GM23338 (cell line): ENCODE results near the gene OR5M3. TPM values are rescaled to one million over a fixed set of nuclear protein-coding genes. Genes with fewer than 3 reads are reported as not detected.

Experiments used
- ATAC-seq: fragments of 200-7000 bp; cut with Tn5 transposase; 3 replicates; pipeline ENCODE4 v1.9.1; 2020
- DNase-seq: peaks from one replicate; pipeline ENCODE4 v3.0.0-alpha.2; 2015; ENCODE audit warnings: low spot score
- H2AFZ ChIP-seq: fragments of 200-600 bp; sonication (generic); 2 replicates; pipeline ENCODE4 v1.8.0; 2016; ENCODE audit warnings: antibody characterized with exemption, mild to moderate bottlenecking, moderate library complexity
- H3F3A ChIP-seq: fragments of 200-600 bp; sonication (generic); replicated peaks from 2 replicates; pipeline ENCODE4 v1.8.0; 2017; ENCODE audit warnings: antibody characterized with exemption, mixed run types, low read depth
- H3K27ac ChIP-seq: fragments of 200-600 bp; sonication (generic); 2 replicates; pipeline ENCODE4 v1.6.1; 2016; ENCODE audit warnings: low read depth
- H3K27me3 ChIP-seq: fragments of 200-600 bp; sonication (generic); 2 replicates; pipeline ENCODE4 v1.8.0; 2016; ENCODE audit warnings: mild to moderate bottlenecking, mixed run types, moderate library complexity; ENCODE audit not compliant: insufficient read depth
- H3K36me3 ChIP-seq: fragments of 200-600 bp; sonication (generic); 2 replicates; pipeline ENCODE4 v1.8.0; 2016; ENCODE audit warnings: mild to moderate bottlenecking; ENCODE audit not compliant: insufficient read depth
- H3K4me1 ChIP-seq: fragments of 200-600 bp; sonication (generic); 2 replicates; pipeline ENCODE4 v1.8.0; 2016; ENCODE audit warnings: mild to moderate bottlenecking, moderate library complexity; ENCODE audit not compliant: insufficient read depth
- H3K4me2 ChIP-seq: fragments of 200-600 bp; sonication (generic); 2 replicates; pipeline ENCODE4 v1.7.1; 2017; ENCODE audit warnings: mixed run types
- H3K4me3 ChIP-seq: fragments of 200-600 bp; sonication (generic); 2 replicates; pipeline ENCODE4 v1.6.1; 2016; ENCODE audit warnings: mixed run types
- H3K79me2 ChIP-seq: fragments of 200-600 bp; sonication (generic); replicated peaks from 2 replicates; pipeline ENCODE4 v1.8.0; 2017; ENCODE audit warnings: mild to moderate bottlenecking; ENCODE audit not compliant: insufficient read depth
- H3K9me2 ChIP-seq: fragments of 200-600 bp; sonication (generic); 2 replicates; pipeline ENCODE4 v1.8.0; 2017; ENCODE audit not compliant: insufficient read depth
- H4K20me1 ChIP-seq: fragments of 200-600 bp; sonication (generic); replicated peaks from 2 replicates; pipeline ENCODE4 v1.8.0; 2017; ENCODE audit warnings: mild to moderate bottlenecking; ENCODE audit not compliant: insufficient read depth
- H3K27ac Mint-ChIP-seq: 2 replicates; pipeline ENCODE4 v1.8.0; 2020; ENCODE audit warnings: inconsistent platforms, mild to moderate bottlenecking, moderate library complexity, mixed read lengths
- H3K27me3 Mint-ChIP-seq: 3 replicates; pipeline ENCODE4 v1.8.0; 2022; ENCODE audit warnings: low read depth, mild to moderate bottlenecking, moderate library complexity, mixed read lengths, inconsistent platforms; ENCODE audit not compliant: insufficient read depth, poor library complexity
- H3K36me3 Mint-ChIP-seq: 3 replicates; pipeline ENCODE4 v1.8.0; 2021; ENCODE audit warnings: low read depth, mild to moderate bottlenecking, inconsistent platforms, moderate library complexity, mixed read lengths
- H3K4me1 Mint-ChIP-seq: 3 replicates; pipeline ENCODE4 v1.8.0; 2020; ENCODE audit warnings: mild to moderate bottlenecking, inconsistent platforms, mixed read lengths
- H3K4me3 Mint-ChIP-seq: 3 replicates; pipeline ENCODE4 v1.8.0; 2021; ENCODE audit warnings: moderate library complexity, mild to moderate bottlenecking, inconsistent platforms, mixed read lengths
- H3K9me3 Mint-ChIP-seq: 3 replicates; pipeline ENCODE4 v1.8.0; 2020; ENCODE audit warnings: moderate library complexity, mild to moderate bottlenecking, inconsistent platforms, mixed read lengths
- CREB1 ChIP-seq: fragments of 250-450 bp; sonication (Bioruptor Pico); IDR thresholded peaks from 2 replicates; pipeline ENCODE4 v1.5.0; 2020; ENCODE audit warnings: low read depth, mild to moderate bottlenecking, moderate library complexity
- ETS1 ChIP-seq: IDR thresholded peaks from 2 replicates; pipeline ENCODE4 v1.6.1; 2016; ENCODE audit warnings: antibody characterized with exemption
- EZH2 ChIP-seq: fragments of 200-600 bp; sonication (generic); IDR thresholded peaks from one replicate; pipeline ENCODE4 v1.8.0; 2017; ENCODE audit warnings: antibody characterized with exemption, mild to moderate bottlenecking, low read depth; ENCODE audit not compliant: unreplicated experiment
- EZH2phosphoT487 ChIP-seq: fragments of 200-600 bp; sonication (generic); IDR thresholded peaks from one replicate; pipeline ENCODE4 v1.8.1; 2018; ENCODE audit warnings: antibody characterized with exemption; ENCODE audit not compliant: unreplicated experiment
- JUNB ChIP-seq: IDR thresholded peaks from one replicate; pipeline ENCODE4 v1.6.1; 2016; ENCODE audit warnings: antibody characterized with exemption; ENCODE audit not compliant: unreplicated experiment
- NANOG ChIP-seq: IDR thresholded peaks from 2 replicates; pipeline ENCODE4 v1.6.1; 2016; ENCODE audit warnings: antibody characterized with exemption, borderline replicate concordance
- POLR2AphosphoS5 ChIP-seq: IDR thresholded peaks from 2 replicates; pipeline ENCODE4 v1.6.1; 2016; ENCODE audit warnings: antibody characterized with exemption, low read depth
- REST ChIP-seq: IDR thresholded peaks from one replicate; pipeline ENCODE4 v1.6.1; 2018; ENCODE audit warnings: antibody characterized with exemption; ENCODE audit not compliant: unreplicated experiment
- STAT1 ChIP-seq: IDR thresholded peaks from one replicate; pipeline ENCODE4 v1.6.1; 2016; ENCODE audit warnings: antibody characterized with exemption; ENCODE audit not compliant: unreplicated experiment
- ZNF114 ChIP-seq: fragments of 250-450 bp; sonication (Bioruptor Pico); IDR thresholded peaks from 2 replicates; pipeline ENCODE4 v1.5.0; 2020; ENCODE audit warnings: mild to moderate bottlenecking, moderate library complexity
- ZNF331 ChIP-seq: fragments of 250-450 bp; sonication (Bioruptor Pico); IDR thresholded peaks from 2 replicates; pipeline ENCODE4 v1.5.0; 2020; ENCODE audit warnings: low read depth, mild to moderate bottlenecking, moderate library complexity
- ZNF462 ChIP-seq: fragments of 250-450 bp; sonication (Bioruptor Pico); IDR thresholded peaks from 2 replicates; pipeline ENCODE4 v1.5.0; 2020; ENCODE audit warnings: mild to moderate bottlenecking, moderate library complexity
- polyA plus RNA-seq: library from polyadenylated mRNA; unstranded; fragments of >200 nt; fragmentation: Nextera tagmentation; extraction: Ambion mirVana; gene quantifications from 2 replicates; pipeline ENCODE4 v1.2.1, GENCODE V29; 2016
- total RNA-seq: library from RNA; depleted of rRNA; stranded (reverse); fragments of >200 nt; shearing (Covaris generic); gene quantifications from 2 replicates; pipeline ENCODE4 v1.2.3, GENCODE V29; 2014

The OR5M3 gene
- total and polyA plus RNA-seq, 2 experiments from 2014 or later = not detected

GRCh38 chr11:56457076-56457475, 16.1 kb downstream of the OR5M3 start (continued):
- no peak for TF ChIP-seq ZNF462
- TF ChIP-seq ETS1 = no peak
- no peak for TF ChIP-seq ZNF331

GRCh38 chr11:56453521-56453920, 19.6 kb downstream of the OR5M3 start:
- H3F3A ChIP-seq = no peaks in the 10 kb centered on the region
- H3K4me3 ChIP-seq = no peak overlapping the region
- H3K27me3 Mint-ChIP-seq = peaks cover 2% of the 10 kb centered on the region
- H3K79me2 ChIP-seq = no peaks in the 10 kb centered on the region
- H3K9me2 ChIP-seq = peaks cover 4% of the 10 kb centered on the region; the same call in 1 of the 2 replicates
- no peak overlapping the region for H3K4me2 ChIP-seq
- no peaks in the 10 kb centered on the region for H3K27me3 ChIP-seq
- no peak overlapping the region for H3K27ac Mint-ChIP-seq
- no peak overlapping the region for H3K4me3 Mint-ChIP-seq
- ATAC-seq (no peak), DNase-seq (no peak)
- no peaks in the 10 kb centered on the region for H4K20me1 ChIP-seq
- H3K36me3 ChIP-seq = no peaks in the 10 kb centered on the region
- H3K27ac ChIP-seq = no peak overlapping the region
- H3K4me1 Mint-ChIP-seq = peaks cover 21% of the 10 kb centered on the region; the same call in 2 of the 3 replicates
- H3K9me3 Mint-ChIP-seq = no peaks in the 10 kb centered on the region; the same call in 2 of the 3 replicates
- no peak overlapping the region for H2AFZ ChIP-seq
- H3K4me1 ChIP-seq = peaks cover 16% of the 10 kb centered on the region; the same call in 1 of the 2 replicates
- H3K36me3 Mint-ChIP-seq = no peaks in the 10 kb centered on the region
- TF ChIP-seq EZH2phosphoT487 = no peak
- TF ChIP-seq ZNF331 = no peak
- TF ChIP-seq NANOG = no peak
- TF ChIP-seq ETS1 = no peak
- no peak for TF ChIP-seq EZH2
- TF ChIP-seq ZNF114 (CRISPR knock-in tag) = no peak
- no peak for TF ChIP-seq REST
- no peak for TF ChIP-seq CREB1
- TF ChIP-seq STAT1 = no peak
- no peak for TF ChIP-seq POLR2AphosphoS5
- no peak for TF ChIP-seq JUNB
